ENCODE data around the gene PTPRK. TPM values are rescaled to one million over a fixed set of nuclear protein-coding genes. Genes with fewer than 3 reads are reported as not detected.
A peak's percentile ranks its signal among the peaks of the same experiment; 100 is the strongest.

Gene PTPRK
- total and polyA plus RNA-seq, 2 experiments from 2014 or later: 26.9 to 56.4 TPM

DNA sequence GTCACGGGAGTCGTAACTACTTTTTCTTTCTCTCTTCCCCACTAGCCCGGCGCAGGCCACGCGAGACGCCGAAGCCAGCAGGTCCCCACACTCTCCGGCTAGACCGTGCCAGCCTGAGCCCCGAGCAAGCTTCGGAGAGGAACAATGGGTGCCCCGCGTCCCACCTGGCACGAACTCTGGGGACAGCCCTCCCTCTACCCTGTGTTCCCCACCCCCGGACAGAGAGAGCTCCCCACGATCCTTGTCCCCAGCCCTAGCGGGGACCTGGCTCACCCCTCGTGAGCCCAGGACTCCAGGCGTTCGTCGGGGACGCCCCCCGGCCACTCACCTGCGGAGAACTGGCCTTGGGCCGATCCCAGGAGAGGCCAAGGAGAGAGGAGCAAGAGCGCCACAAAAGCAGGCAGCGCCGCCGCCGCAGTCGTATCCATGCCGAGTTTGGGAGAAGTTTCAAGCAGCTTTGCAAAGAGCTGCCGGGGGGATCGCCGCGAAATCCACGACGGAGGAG is 416 bp downstream of the PTPRK start:
- Histone ChIP-seq H3K4me1 (ENCODE audit: insufficient read depth) (peaks cover 23% of the 10 kb centered on the region), H3K4me2 (peak overlapping the region; percentile 92), H3K36me3 (ENCODE audit: insufficient read depth) (no peaks in the 10 kb centered on the region), H3K4me3 (peak overlapping the region; percentile 92), H3K79me2 (replicated peaks; ENCODE audit: insufficient read depth) (peaks cover 48% of the 10 kb centered on the region), H3K27ac (ENCODE audit: low read depth) (peak overlapping the region; percentile 91), H3K27me3 (ENCODE audit: insufficient read depth) (peaks cover 7% of the 10 kb centered on the region; the same call in 1 of the 2 replicates), H2AFZ (peak overlapping the region; percentile 81), H3K9me2 (ENCODE audit: insufficient read depth) (no peaks in the 10 kb centered on the region), H4K20me1 (replicated peaks; ENCODE audit: insufficient read depth) (peaks cover 24% of the 10 kb centered on the region; the same call in 1 of the 2 replicates), H3F3A (replicated peaks; ENCODE audit: low read depth) (0 out of 2 replicates have a peak, but pooled peaks cover 2% of the 10 kb centered on the region)
- Mint-ChIP-seq H3K4me1 (peaks cover 38% of the 10 kb centered on the region), H3K27ac (peak overlapping the region; percentile 97), H3K9me3 (no peaks in the 10 kb centered on the region; the same call in 2 of the 3 replicates), H3K36me3 (ENCODE audit: low read depth) (no peaks in the 10 kb centered on the region), H3K27me3 (ENCODE audit: insufficient read depth, low read depth, poor library complexity) (peaks cover 12% of the 10 kb centered on the region), H3K4me3 (peak overlapping the region; percentile 88)
- DNase-seq (ENCODE audit: low spot score) (peak; percentile 61), ATAC-seq (peak; percentile 60)
- TF ChIP-seq, protein P1, sequence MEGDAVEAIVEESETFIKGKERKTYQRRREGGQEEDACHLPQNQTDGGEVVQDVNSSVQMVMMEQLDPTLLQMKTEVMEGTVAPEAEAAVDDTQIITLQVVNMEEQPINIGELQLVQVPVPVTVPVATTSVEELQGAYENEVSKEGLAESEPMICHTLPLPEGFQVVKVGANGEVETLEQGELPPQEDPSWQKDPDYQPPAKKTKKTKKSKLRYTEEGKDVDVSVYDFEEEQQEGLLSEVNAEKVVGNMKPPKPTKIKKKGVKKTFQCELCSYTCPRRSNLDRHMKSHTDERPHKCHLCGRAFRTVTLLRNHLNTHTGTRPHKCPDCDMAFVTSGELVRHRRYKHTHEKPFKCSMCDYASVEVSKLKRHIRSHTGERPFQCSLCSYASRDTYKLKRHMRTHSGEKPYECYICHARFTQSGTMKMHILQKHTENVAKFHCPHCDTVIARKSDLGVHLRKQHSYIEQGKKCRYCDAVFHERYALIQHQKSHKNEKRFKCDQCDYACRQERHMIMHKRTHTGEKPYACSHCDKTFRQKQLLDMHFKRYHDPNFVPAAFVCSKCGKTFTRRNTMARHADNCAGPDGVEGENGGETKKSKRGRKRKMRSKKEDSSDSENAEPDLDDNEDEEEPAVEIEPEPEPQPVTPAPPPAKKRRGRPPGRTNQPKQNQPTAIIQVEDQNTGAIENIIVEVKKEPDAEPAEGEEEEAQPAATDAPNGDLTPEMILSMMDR (conservative IDR thresholded peaks at IDR 0.05; ENCODE audit: low read depth in 2 of 2): no peak
- no peak for TF ChIP-seq EZH2phosphoT487 (IDR thresholded peaks at IDR 0.05; ENCODE audit: unreplicated experiment)
- no peak for TF ChIP-seq EZH2 (IDR thresholded peaks at IDR 0.05; ENCODE audit: low read depth, unreplicated experiment)
- no peak for TF ChIP-seq ZNF114 (CRISPR knock-in tag; IDR thresholded peaks at IDR 0.05)
- TF ChIP-seq POLR2AphosphoS5 (IDR thresholded peaks at IDR 0.05; ENCODE audit: low read depth): no peak
- no peak for TF ChIP-seq JUNB (IDR thresholded peaks at IDR 0.05; ENCODE audit: unreplicated experiment)
- TF ChIP-seq, protein P2, sequence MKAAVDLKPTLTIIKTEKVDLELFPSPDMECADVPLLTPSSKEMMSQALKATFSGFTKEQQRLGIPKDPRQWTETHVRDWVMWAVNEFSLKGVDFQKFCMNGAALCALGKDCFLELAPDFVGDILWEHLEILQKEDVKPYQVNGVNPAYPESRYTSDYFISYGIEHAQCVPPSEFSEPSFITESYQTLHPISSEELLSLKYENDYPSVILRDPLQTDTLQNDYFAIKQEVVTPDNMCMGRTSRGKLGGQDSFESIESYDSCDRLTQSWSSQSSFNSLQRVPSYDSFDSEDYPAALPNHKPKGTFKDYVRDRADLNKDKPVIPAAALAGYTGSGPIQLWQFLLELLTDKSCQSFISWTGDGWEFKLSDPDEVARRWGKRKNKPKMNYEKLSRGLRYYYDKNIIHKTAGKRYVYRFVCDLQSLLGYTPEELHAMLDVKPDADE (IDR thresholded peaks at IDR 0.05): no peak
- TF ChIP-seq NANOG (IDR thresholded peaks at IDR 0.05; ENCODE audit: borderline replicate concordance): no peak
- TF ChIP-seq, protein P3, sequence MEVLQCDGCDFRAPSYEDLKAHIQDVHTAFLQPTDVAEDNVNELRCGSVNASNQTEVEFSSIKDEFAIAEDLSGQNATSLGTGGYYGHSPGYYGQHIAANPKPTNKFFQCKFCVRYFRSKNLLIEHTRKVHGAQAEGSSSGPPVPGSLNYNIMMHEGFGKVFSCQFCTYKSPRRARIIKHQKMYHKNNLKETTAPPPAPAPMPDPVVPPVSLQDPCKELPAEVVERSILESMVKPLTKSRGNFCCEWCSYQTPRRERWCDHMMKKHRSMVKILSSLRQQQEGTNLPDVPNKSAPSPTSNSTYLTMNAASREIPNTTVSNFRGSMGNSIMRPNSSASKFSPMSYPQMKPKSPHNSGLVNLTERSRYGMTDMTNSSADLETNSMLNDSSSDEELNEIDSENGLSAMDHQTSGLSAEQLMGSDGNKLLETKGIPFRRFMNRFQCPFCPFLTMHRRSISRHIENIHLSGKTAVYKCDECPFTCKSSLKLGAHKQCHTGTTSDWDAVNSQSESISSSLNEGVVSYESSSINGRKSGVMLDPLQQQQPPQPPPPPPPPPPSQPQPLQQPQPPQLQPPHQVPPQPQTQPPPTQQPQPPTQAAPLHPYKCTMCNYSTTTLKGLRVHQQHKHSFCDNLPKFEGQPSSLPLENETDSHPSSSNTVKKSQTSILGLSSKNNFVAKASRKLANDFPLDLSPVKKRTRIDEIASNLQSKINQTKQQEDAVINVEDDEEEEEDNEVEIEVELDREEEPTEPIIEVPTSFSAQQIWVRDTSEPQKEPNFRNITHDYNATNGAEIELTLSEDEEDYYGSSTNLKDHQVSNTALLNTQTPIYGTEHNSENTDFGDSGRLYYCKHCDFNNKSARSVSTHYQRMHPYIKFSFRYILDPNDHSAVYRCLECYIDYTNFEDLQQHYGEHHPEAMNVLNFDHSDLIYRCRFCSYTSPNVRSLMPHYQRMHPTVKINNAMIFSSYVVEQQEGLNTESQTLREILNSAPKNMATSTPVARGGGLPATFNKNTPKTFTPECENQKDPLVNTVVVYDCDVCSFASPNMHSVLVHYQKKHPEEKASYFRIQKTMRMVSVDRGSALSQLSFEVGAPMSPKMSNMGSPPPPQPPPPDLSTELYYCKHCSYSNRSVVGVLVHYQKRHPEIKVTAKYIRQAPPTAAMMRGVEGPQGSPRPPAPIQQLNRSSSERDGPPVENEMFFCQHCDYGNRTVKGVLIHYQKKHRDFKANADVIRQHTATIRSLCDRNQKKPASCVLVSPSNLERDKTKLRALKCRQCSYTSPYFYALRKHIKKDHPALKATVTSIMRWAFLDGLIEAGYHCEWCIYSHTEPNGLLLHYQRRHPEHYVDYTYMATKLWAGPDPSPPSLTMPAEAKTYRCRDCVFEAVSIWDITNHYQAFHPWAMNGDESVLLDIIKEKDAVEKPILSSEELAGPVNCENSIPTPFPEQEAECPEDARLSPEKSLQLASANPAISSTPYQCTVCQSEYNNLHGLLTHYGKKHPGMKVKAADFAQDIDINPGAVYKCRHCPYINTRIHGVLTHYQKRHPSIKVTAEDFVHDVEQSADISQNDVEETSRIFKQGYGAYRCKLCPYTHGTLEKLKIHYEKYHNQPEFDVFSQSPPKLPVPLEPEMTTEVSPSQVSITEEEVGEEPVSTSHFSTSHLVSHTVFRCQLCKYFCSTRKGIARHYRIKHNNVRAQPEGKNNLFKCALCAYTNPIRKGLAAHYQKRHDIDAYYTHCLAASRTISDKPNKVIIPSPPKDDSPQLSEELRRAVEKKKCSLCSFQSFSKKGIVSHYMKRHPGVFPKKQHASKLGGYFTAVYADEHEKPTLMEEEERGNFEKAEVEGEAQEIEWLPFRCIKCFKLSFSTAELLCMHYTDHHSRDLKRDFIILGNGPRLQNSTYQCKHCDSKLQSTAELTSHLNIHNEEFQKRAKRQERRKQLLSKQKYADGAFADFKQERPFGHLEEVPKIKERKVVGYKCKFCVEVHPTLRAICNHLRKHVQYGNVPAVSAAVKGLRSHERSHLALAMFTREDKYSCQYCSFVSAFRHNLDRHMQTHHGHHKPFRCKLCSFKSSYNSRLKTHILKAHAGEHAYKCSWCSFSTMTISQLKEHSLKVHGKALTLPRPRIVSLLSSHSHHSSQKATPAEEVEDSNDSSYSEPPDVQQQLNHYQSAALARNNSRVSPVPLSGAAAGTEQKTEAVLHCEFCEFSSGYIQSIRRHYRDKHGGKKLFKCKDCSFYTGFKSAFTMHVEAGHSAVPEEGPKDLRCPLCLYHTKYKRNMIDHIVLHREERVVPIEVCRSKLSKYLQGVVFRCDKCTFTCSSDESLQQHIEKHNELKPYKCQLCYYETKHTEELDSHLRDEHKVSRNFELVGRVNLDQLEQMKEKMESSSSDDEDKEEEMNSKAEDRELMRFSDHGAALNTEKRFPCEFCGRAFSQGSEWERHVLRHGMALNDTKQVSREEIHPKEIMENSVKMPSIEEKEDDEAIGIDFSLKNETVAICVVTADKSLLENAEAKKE (CRISPR knock-in tag; IDR thresholded peaks at IDR 0.05): no peak
- no peak for TF ChIP-seq ZNF331 (CRISPR knock-in tag; IDR thresholded peaks at IDR 0.05; ENCODE audit: low read depth)
- TF ChIP-seq, protein P4, sequence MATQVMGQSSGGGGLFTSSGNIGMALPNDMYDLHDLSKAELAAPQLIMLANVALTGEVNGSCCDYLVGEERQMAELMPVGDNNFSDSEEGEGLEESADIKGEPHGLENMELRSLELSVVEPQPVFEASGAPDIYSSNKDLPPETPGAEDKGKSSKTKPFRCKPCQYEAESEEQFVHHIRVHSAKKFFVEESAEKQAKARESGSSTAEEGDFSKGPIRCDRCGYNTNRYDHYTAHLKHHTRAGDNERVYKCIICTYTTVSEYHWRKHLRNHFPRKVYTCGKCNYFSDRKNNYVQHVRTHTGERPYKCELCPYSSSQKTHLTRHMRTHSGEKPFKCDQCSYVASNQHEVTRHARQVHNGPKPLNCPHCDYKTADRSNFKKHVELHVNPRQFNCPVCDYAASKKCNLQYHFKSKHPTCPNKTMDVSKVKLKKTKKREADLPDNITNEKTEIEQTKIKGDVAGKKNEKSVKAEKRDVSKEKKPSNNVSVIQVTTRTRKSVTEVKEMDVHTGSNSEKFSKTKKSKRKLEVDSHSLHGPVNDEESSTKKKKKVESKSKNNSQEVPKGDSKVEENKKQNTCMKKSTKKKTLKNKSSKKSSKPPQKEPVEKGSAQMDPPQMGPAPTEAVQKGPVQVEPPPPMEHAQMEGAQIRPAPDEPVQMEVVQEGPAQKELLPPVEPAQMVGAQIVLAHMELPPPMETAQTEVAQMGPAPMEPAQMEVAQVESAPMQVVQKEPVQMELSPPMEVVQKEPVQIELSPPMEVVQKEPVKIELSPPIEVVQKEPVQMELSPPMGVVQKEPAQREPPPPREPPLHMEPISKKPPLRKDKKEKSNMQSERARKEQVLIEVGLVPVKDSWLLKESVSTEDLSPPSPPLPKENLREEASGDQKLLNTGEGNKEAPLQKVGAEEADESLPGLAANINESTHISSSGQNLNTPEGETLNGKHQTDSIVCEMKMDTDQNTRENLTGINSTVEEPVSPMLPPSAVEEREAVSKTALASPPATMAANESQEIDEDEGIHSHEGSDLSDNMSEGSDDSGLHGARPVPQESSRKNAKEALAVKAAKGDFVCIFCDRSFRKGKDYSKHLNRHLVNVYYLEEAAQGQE (IDR thresholded peaks at IDR 0.05; ENCODE audit: unreplicated experiment): no peak
- no peak for TF ChIP-seq STAT1 (IDR thresholded peaks at IDR 0.05; ENCODE audit: unreplicated experiment)
- no peak for TF ChIP-seq CREB1 (CRISPR knock-in tag; IDR thresholded peaks at IDR 0.05; ENCODE audit: low read depth)
